BLaER1 (cell line): ENCODE data around the gene NELL2.
A peak's percentile ranks its signal among the peaks of the same experiment; 100 is the strongest.

ENCODE experiments used
- H3K27ac ChIP-seq: shearing (Covaris generic); formaldehyde crosslinking; 2 replicates; pipeline ENCODE4 v1.8.1; 2022
- H3K27me3 ChIP-seq: shearing (Covaris generic); formaldehyde crosslinking; 2 replicates; pipeline ENCODE4 v1.8.1; 2022
- H3K36me3 ChIP-seq: shearing (Covaris generic); formaldehyde crosslinking; 2 replicates; pipeline ENCODE4 v1.8.1; 2022
- H3K4me1 ChIP-seq: shearing (Covaris generic); formaldehyde crosslinking; 2 replicates; pipeline ENCODE4 v1.8.1; 2022
- H3K4me2 ChIP-seq: shearing (Covaris generic); formaldehyde crosslinking; 2 replicates; pipeline ENCODE4 v1.8.1; 2022
- H3K4me3 ChIP-seq: shearing (Covaris generic); formaldehyde crosslinking; 2 replicates; pipeline ENCODE4 v1.8.1; 2022
- H3K9ac ChIP-seq: shearing (Covaris generic); formaldehyde crosslinking; 2 replicates; pipeline ENCODE4 v1.8.1; 2022
- H3K9me3 ChIP-seq: shearing (Covaris generic); formaldehyde crosslinking; 2 replicates; pipeline ENCODE4 v1.8.1; 2022
- H4K20me1 ChIP-seq: shearing (Covaris generic); formaldehyde crosslinking; 2 replicates; pipeline ENCODE4 v1.8.1; 2022
- Cebpa-rat ChIP-seq: shearing (Covaris generic); IDR thresholded peaks from 2 replicates; pipeline ENCODE4 v1.8.1; 2022

The NELL2 gene

GRCh38 chr12:44876544-44877410 lies 662 bp upstream of the NELL2 start:
- Histone ChIP-seq H3K4me2 (peak overlapping the region; percentile 99), H3K9me3 (peaks cover 5% of the 10 kb centered on the region), H3K4me3 (peak overlapping the region; percentile 66), H3K27ac (no peak overlapping the region), H4K20me1 (peaks cover 16% of the 10 kb centered on the region; the same call in 1 of the 2 replicates), H3K4me1 (peaks cover 18% of the 10 kb centered on the region), H3K9ac (no peak overlapping the region; the same call in 1 of the 2 replicates), H3K27me3 (peaks cover 31% of the 10 kb centered on the region), H3K36me3 (no peaks in the 10 kb centered on the region)
- TF ChIP-seq Cebpa-rat: no peak

DNA sequence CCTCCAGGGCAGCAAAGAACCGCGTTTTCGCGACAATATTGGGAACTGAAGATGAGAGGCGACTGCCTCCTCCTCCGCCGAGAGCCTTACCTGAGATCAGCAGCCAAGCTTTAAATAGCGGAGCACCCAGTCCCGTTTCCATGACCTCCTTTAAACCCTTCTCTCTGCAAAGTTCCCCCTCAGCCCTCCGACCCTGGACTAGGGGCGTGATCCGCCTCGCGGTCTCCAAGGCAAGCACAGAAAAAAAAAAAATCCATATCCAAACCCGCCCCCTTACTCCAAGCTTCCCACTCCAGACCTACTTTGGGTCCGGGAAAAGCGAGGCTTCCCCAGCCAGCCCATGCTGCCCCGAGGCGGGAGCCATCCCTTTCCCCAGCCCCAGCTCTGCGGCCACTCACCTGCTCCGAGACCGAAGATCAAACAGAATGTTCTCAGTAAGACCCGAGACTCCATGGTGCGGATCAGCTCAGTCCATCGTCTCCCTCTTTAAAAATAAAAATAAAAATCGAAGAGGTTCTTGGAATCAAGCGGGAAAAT lies 630 bp downstream of the NELL2 start:
- peaks cover 16% of the 10 kb centered on the region; the same call in 1 of the 2 replicates for H4K20me1 ChIP-seq
- H3K9ac ChIP-seq: peak overlapping the region; percentile 1; the same call in 1 of the 2 replicates
- peaks cover 18% of the 10 kb centered on the region for H3K4me1 ChIP-seq
- peak overlapping the region; percentile 99 for H3K4me2 ChIP-seq
- H3K36me3 ChIP-seq: no peaks in the 10 kb centered on the region
- TF ChIP-seq Cebpa-rat: no peak
- H3K27ac ChIP-seq: no peak overlapping the region
- no peaks in the 10 kb centered on the region for H3K9me3 ChIP-seq
- peaks cover 31% of the 10 kb centered on the region for H3K27me3 ChIP-seq
- H3K4me3 ChIP-seq: peak overlapping the region; percentile 66

DNA sequence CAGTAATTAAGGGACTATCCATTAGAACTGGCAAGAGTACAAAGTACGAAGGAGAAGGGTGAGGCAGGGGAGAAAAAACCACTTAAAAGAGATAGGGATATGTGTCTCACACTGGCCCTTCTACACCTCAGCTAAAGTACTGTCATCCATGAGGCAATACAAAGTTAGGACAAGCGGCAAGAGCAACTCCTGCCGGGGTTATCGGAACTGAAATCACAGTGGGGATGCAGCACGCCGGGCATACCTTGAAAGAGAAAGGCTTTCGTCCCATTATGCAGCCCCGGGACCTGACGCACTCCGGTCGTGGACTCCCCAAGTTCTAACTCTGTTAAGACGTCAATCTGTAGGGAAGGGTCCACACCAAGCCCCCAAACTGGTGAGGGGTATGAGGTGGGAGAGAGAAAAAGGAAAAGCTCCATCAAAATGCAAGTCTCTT lies 1.1 kb downstream of the NELL2 start:
- H3K36me3 ChIP-seq: no peaks in the 10 kb centered on the region
- H3K27ac ChIP-seq: no peak overlapping the region
- H3K4me2 ChIP-seq: peak overlapping the region; percentile 99

DNA sequence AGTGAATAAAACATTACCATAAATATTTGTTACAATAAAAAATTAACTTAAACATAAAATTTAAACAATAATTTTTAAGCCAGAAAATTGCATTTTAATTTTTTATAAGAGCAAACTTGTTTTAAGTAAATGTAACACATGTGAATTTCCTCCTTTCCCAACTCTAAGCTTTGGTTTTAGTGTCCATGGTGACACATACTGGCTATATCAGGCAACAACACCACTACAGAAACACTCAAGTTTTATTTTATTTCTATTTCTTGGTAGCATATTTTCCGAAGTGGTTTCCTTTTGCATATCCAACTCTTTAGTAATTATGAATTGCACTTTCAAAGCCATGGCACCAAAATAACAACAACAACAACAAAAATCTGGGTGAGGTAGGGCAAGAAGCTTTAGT lies 2.2 kb downstream of the NELL2 start:
- Histone ChIP-seq H3K9ac (no peak overlapping the region), H3K9me3 (no peaks in the 10 kb centered on the region), H3K27ac (no peak overlapping the region), H3K4me1 (peaks cover 18% of the 10 kb centered on the region), H4K20me1 (peaks cover 16% of the 10 kb centered on the region; the same call in 1 of the 2 replicates), H3K4me3 (no peak overlapping the region), H3K36me3 (no peaks in the 10 kb centered on the region), H3K27me3 (peaks cover 31% of the 10 kb centered on the region), H3K4me2 (no peak overlapping the region)
- no peak for TF ChIP-seq Cebpa-rat

More for the DNA sequence above, 1.1 kb downstream of the NELL2 start:
- H3K4me1 ChIP-seq: peaks cover 18% of the 10 kb centered on the region
- H3K4me3 ChIP-seq: peak overlapping the region; percentile 66
- no peak overlapping the region for H3K9ac ChIP-seq
- H4K20me1 ChIP-seq: peaks cover 16% of the 10 kb centered on the region; the same call in 1 of the 2 replicates
- no peak for TF ChIP-seq Cebpa-rat
- peaks cover 31% of the 10 kb centered on the region for H3K27me3 ChIP-seq
- no peaks in the 10 kb centered on the region for H3K9me3 ChIP-seq

DNA sequence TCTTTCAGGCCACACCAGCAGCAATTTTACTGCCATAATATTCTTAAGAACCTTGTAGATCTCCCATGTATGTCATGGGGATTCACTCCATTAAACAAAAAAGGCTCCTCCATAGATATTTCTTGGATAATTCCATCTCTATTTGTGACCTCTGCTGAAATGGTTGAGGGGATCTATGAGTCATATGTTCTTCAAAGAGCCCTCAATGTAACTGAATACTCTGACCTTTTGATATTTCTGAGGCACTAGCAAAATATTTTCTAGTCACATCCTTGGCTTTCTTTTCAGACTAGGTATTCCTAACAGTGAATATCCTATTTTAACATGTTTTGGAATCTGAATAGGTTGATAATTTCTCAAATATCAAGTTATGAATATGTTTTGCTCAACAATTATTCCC lies 6.6 kb downstream of the NELL2 start:
- no peak overlapping the region for H3K27ac ChIP-seq
- H3K9ac ChIP-seq: no peak overlapping the region
- no peak for TF ChIP-seq Cebpa-rat
- H3K4me2 ChIP-seq: no peak overlapping the region
- H3K4me1 ChIP-seq: no peaks in the 10 kb centered on the region
- H3K36me3 ChIP-seq: no peaks in the 10 kb centered on the region
- H3K9me3 ChIP-seq: no peaks in the 10 kb centered on the region
- H3K4me3 ChIP-seq: no peak overlapping the region
- H3K27me3 ChIP-seq: peaks cover 7% of the 10 kb centered on the region
- H4K20me1 ChIP-seq: peaks cover 5% of the 10 kb centered on the region; the same call in 1 of the 2 replicates

DNA sequence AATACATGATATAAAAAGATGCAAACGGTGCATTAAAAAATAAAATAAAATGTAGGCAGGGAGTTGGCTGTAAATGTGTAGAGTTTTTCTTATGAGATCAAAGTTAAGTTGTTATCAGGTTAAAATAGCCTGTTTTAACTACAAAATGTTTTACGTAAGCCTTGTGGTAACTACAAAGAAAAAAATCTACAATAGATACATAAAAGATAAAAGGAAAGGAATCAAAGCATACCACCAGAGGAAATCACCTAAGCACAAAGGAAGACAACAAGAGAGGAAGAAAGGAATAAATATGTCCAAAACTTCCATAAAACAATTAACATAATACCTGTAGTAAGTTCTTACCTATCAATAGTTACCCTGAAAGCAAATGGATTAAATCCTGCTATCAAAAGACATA lies 12.2 kb downstream of the NELL2 start:
- Histone ChIP-seq H3K4me2 (no peak overlapping the region), H3K27me3 (no peaks in the 10 kb centered on the region), H3K27ac (no peak overlapping the region), H3K4me3 (no peak overlapping the region), H3K4me1 (no peaks in the 10 kb centered on the region), H4K20me1 (no peaks in the 10 kb centered on the region), H3K36me3 (no peaks in the 10 kb centered on the region), H3K9ac (no peak overlapping the region), H3K9me3 (peaks cover 3% of the 10 kb centered on the region)
- TF ChIP-seq Cebpa-rat: no peak

DNA sequence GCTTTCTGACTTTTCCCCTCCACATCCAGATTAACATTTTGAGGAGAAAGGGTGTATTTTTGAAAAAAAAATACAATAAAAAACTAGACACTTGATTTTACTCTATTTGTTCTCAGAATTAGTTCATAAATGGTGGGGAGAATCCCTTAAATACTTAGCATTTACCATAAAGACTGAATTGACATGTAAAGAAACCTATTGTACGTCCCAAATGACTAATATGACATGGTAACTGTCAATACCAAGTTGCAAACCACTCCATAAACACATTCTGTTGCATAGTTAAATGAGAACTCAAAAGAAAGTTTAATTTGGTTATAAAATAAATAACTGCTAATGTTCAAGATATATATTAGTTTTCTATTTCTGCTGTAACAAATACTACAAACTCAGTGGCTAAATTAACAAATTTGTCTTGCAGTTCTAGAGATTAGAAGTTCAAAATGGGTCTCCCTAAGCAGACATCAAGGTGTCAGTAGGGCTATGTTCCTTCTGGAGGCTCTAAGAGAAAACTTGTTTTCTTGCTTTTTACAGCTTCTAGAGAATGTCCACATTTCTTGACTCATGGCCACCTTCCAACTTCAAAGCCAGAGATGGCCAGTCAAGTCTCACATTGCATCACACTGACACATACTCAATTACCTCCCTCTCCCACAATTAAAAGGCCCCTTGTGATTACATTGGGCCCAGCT lies 16.0 kb downstream of the NELL2 start:
- Histone ChIP-seq H3K9me3 (peaks cover 3% of the 10 kb centered on the region), H3K27me3 (no peaks in the 10 kb centered on the region), H4K20me1 (no peaks in the 10 kb centered on the region), H3K4me2 (no peak overlapping the region), H3K9ac (no peak overlapping the region), H3K27ac (no peak overlapping the region), H3K4me1 (no peaks in the 10 kb centered on the region), H3K4me3 (no peak overlapping the region), H3K36me3 (no peaks in the 10 kb centered on the region)
- no peak for TF ChIP-seq Cebpa-rat

DNA sequence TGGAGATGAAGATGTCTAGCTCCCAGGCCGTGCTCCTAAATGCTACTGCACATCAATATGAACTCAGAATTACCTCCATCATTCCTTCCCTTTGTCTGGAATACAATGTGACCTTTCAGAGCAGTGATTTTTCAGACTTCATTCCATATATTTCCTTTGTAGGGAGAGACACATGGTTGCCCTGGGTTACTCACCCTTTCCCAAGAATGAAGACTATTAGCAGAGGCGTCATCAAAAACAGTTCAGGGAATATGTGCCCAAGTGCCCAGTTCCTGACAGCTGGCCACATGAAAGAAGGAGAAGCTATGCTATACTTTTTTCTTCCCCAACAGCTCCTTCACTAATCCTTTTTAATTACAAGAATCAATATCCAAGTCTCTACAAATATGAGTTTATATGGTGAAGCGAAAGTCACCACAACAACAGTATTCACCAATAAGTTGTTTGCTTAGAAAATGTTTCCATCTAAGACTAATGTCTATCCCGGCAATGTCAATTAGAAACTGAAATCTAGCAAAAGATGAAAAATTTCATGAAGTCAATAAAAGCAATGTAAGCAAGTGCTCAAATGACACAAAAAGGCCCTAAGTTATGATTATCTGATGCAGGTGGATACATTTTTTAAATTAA lies 17.8 kb downstream of the NELL2 start:
- peaks cover 2% of the 10 kb centered on the region for H3K9me3 ChIP-seq
- H3K4me2 ChIP-seq: no peak overlapping the region
- no peaks in the 10 kb centered on the region for H3K27me3 ChIP-seq
- no peak overlapping the region for H3K4me3 ChIP-seq
- TF ChIP-seq Cebpa-rat: no peak
- no peaks in the 10 kb centered on the region for H3K36me3 ChIP-seq
- H3K4me1 ChIP-seq: no peaks in the 10 kb centered on the region
- no peak overlapping the region for H3K9ac ChIP-seq
- no peaks in the 10 kb centered on the region for H4K20me1 ChIP-seq
- H3K27ac ChIP-seq: no peak overlapping the region

DNA sequence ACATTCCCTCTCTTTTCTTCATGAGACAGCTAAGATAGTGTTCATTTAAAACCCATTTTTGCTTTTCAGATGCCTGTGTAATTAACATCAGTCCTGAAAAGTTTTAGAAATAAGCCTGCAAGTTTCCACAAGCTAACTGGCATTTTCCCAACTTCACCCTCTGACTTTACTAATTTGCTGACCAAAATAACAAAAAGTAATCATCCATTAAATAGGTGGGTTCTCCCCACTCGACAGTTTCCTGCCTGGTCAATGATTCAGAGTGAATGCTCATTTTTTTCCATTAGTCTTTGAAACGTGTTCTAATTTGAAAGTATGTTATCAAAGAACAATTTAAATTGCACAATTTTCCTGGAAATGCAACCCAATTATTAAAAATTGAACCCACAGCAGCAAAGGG lies 23.6 kb downstream of the NELL2 start:
- Histone ChIP-seq H4K20me1 (no peaks in the 10 kb centered on the region), H3K4me2 (peak overlapping the region; percentile 10; the same call in 1 of the 2 replicates), H3K4me1 (peaks cover 23% of the 10 kb centered on the region), H3K4me3 (no peak overlapping the region), H3K27ac (no peak overlapping the region), H3K9me3 (no peaks in the 10 kb centered on the region), H3K9ac (no peak overlapping the region), H3K27me3 (no peaks in the 10 kb centered on the region), H3K36me3 (no peaks in the 10 kb centered on the region)
- no peak for TF ChIP-seq Cebpa-rat
